Caco-2 (cell line): ENCODE measurements around the gene PROZ. TPM values are rescaled to one million over a fixed set of nuclear protein-coding genes. Genes with fewer than 3 reads are reported as not detected.

Source experiments
- BruUV-seq: library from RNA; stranded (reverse); fragments of 400-500 nt; replicated peaks from 2 replicates; lab custom pipeline; 2021; lab: Mats Ljungman, UMichigan
- CTCF ChIA-PET: fragments of 300-600 bp; sonication (Branson Sonifier 250); formaldehyde crosslinking; loops from one replicate; lab custom pipeline; 2022; ENCODE audit warnings: antibody characterized with exemption; lab: Charles Lee
- POLR2A ChIA-PET: fragments of 300-600 bp; sonication (Branson Sonifier 250); formaldehyde crosslinking; loops from one replicate; lab custom pipeline; 2022; ENCODE audit warnings: antibody characterized with exemption; lab: Charles Lee
- DNase-seq, 2 experiments: peaks; one replicate each; pipeline versions ENCODE4 v3.0.0 to v3.0.0-alpha.2; 2020 to 2022
- H3K27me3 ChIP-seq: replicated peaks from 2 replicates; pipeline ENCODE4 v1.6.0; 2011; ENCODE audit warnings: low read length; ENCODE audit not compliant: control insufficient read depth, insufficient read depth
- H3K36me3 ChIP-seq: 2 replicates; pipeline ENCODE4 v1.5.1; 2011; ENCODE audit warnings: low read length; ENCODE audit not compliant: control insufficient read depth, insufficient read depth
- H3K4me1 ChIP-seq: fragments of 250-450 bp; sonication (Bioruptor Pico); 2 replicates; pipeline ENCODE4 v1.5.1; 2020; ENCODE audit warnings: mild to moderate bottlenecking
- H3K4me3 ChIP-seq: 2 replicates; pipeline ENCODE4 v1.5.1; 2011; ENCODE audit warnings: low read depth, mild to moderate bottlenecking, control low read depth, low read length
- H3K9me3 ChIP-seq: fragments of 250-450 bp; sonication (Bioruptor Pico); 2 replicates; pipeline ENCODE4 v1.5.1; 2020; ENCODE audit warnings: mild to moderate bottlenecking, moderate library complexity
- H3K27ac Mint-ChIP-seq: one replicate; pipeline ENCODE4 v1.8.0; 2022; ENCODE audit warnings: mixed read lengths; ENCODE audit not compliant: unreplicated experiment
- H3K27me3 Mint-ChIP-seq: one replicate; pipeline ENCODE4 v1.8.0; 2022; ENCODE audit warnings: mixed read lengths; ENCODE audit not compliant: insufficient read depth, unreplicated experiment
- H3K36me3 Mint-ChIP-seq: one replicate; pipeline ENCODE4 v1.8.0; 2022; ENCODE audit warnings: mild to moderate bottlenecking, mixed read lengths; ENCODE audit not compliant: insufficient read depth, unreplicated experiment
- H3K4me1 Mint-ChIP-seq: one replicate; pipeline ENCODE4 v1.8.0; 2022; ENCODE audit warnings: low read depth, mixed read lengths; ENCODE audit not compliant: unreplicated experiment
- H3K4me3 Mint-ChIP-seq: one replicate; pipeline ENCODE4 v1.8.0; 2022; ENCODE audit warnings: mild to moderate bottlenecking, moderate library complexity, mixed read lengths; ENCODE audit not compliant: unreplicated experiment
- H3K9me3 Mint-ChIP-seq: one replicate; pipeline ENCODE4 v1.8.0; 2022; ENCODE audit warnings: mixed read lengths; ENCODE audit not compliant: unreplicated experiment
- intact Hi-C: fragments of 100-400 bp; cut with micrococcal nuclease; formaldehyde crosslinking; loops from one replicate; pipeline ENCODE4 v1.10.0; 2022; ENCODE audit not compliant: unreplicated experiment
- total RNA-seq: library from RNA; stranded (reverse); gene quantifications from 2 replicates; pipeline ENCODE4 v1.2.3, GENCODE V29; 2022
- TF ChIP-seq, protein P1 (sequence below), 2 experiments: fragments of 200-600 bp in 1 of 2; IDR thresholded peaks; 1 replicate in 1 of 2; 2 replicates in 1 of 2; pipeline versions ENCODE4 v1.5.1 to v1.8.0; 2011 to 2022; ENCODE audit warnings: antibody characterized with exemption in 1 of 2, control low read depth in 1 of 2, inconsistent platforms in 1 of 2, low read depth in 1 of 2, low read length in 1 of 2, mild to moderate bottlenecking in 1 of 2, moderate library complexity in 1 of 2; ENCODE audit not compliant: insufficient read depth in 1 of 2, severe bottlenecking in 1 of 2, unreplicated experiment in 1 of 2

PROZ gene
- total RNA-seq, 1 experiment from 2014 or later: not detected

DNA sequence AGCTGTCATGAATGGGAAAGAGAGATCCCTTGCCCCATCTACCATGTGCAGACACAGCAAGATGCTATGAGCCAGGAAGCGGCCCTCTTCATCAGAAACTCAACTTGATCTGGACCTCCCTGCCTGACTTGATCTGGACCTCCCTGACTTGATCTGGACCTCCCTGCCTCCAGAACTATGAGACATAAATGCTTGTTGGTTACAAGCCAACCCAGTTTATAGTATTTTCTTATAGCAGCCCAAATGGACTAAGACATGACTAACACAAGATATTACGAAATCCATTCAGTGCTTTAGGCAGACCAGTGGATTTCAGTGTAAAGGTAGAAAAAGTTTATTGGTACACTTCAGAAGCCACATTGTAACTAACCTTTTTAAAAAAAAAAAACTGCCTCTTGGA lies 34.5 kb downstream of the PROZ start:
- Mint-ChIP-seq H3K27me3 (no peaks in the 10 kb centered on the region), H3K4me3 (no peak overlapping the region), H3K4me1 (peaks cover 1% of the 10 kb centered on the region), H3K36me3 (peaks cover 85% of the 10 kb centered on the region), H3K27ac (no peak overlapping the region), H3K9me3 (peaks cover 8% of the 10 kb centered on the region)
- no TSS peak for BruUV-seq
- POLR2A ChIA-PET: no interaction called here
- no peak for DNase-seq
- TF ChIP-seq, protein P1, sequence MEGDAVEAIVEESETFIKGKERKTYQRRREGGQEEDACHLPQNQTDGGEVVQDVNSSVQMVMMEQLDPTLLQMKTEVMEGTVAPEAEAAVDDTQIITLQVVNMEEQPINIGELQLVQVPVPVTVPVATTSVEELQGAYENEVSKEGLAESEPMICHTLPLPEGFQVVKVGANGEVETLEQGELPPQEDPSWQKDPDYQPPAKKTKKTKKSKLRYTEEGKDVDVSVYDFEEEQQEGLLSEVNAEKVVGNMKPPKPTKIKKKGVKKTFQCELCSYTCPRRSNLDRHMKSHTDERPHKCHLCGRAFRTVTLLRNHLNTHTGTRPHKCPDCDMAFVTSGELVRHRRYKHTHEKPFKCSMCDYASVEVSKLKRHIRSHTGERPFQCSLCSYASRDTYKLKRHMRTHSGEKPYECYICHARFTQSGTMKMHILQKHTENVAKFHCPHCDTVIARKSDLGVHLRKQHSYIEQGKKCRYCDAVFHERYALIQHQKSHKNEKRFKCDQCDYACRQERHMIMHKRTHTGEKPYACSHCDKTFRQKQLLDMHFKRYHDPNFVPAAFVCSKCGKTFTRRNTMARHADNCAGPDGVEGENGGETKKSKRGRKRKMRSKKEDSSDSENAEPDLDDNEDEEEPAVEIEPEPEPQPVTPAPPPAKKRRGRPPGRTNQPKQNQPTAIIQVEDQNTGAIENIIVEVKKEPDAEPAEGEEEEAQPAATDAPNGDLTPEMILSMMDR (IDR thresholded peaks at IDR 0.05; ENCODE audit: insufficient read depth in 1 of 2, low read depth in 1 of 2, low read length in 1 of 2, severe bottlenecking in 1 of 2, unreplicated experiment in 1 of 2): no peak
- no peaks in the 10 kb centered on the region for H3K9me3 ChIP-seq
- no peaks in the 10 kb centered on the region for H3K4me1 ChIP-seq
- no peak overlapping the region for H3K4me3 ChIP-seq
- CTCF ChIA-PET: no interaction called here
- H3K36me3 ChIP-seq: peaks cover 6% of the 10 kb centered on the region
- no peaks in the 10 kb centered on the region for H3K27me3 ChIP-seq
- intact Hi-C loops: no loop called here

DNA sequence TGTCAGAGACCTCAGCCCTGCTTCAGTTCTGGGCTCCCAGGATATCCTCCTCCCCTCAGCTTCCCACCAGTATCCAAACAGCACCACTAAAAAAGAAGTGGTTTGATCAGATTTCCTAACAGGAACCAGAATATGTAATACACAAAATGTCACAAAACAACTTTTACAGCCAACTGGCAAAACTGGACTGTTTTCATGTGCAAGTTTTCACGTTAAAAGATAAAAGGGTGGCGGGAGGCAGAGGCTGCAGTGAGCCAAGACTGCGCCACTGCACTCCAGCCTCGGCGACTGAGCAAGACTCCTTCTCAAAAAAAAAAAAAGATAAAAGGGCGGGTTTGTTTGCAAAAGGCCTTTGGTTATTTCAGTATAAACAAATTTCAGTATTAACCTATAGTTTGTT lies 36.9 kb downstream of the PROZ start:
- H3K36me3 ChIP-seq: peaks cover 6% of the 10 kb centered on the region
- no peak overlapping the region for H3K4me3 Mint-ChIP-seq
- CTCF ChIA-PET: no interaction called here

DNA sequence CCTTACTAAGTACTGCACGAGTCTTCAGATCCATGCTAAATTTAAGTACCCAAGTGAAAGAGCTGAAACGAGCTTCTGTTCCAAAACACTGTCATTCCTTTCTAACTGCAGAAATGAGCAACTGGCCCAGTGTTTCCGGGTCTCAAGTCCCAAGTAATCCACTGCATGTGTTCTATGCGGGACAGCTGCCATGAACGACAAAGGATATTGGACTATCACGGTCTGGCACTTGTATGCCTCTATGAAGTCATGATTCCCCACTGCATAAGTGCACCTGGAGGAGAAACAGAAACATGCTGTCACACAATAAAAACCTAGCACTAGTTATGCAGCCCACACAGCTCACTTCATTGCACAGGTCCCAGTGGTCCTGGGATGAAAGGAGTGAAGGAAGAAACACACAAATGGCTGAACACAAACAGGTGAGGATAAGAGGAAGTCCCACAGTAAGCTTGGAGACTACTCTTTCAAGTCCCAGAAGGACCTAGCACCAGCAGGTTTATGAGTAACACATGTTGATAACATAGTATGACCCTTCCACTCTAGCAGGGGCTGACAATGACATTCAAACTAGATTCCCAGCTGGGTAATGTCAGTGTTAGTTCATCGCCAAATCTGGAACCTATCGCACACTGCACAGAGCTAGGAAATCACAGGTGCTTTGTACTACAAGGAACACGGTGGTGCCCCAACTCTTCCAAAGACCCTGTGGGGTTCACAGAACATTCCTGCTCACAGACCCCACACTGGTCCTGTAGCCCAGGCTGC lies 38.7 kb downstream of the PROZ start:
- POLR2A ChIA-PET: interaction anchor here (0.7 kb wide), 1 partner anchor 11 kb away, joined by 3 read pairs; the partner anchor contains the start of gene PCID2

More for the DNA sequence above, 36.9 kb downstream of the PROZ start:
- no peaks in the 10 kb centered on the region for H3K4me1 ChIP-seq
- no peak for DNase-seq
- no peaks in the 10 kb centered on the region for H3K9me3 Mint-ChIP-seq
- H3K27ac Mint-ChIP-seq: no peak overlapping the region
- no peaks in the 10 kb centered on the region for H3K9me3 ChIP-seq
- TF ChIP-seq, protein P1 (IDR thresholded peaks at IDR 0.05; ENCODE audit: insufficient read depth in 1 of 2, low read depth in 1 of 2, low read length in 1 of 2, severe bottlenecking in 1 of 2, unreplicated experiment in 1 of 2): no peak
- no peaks in the 10 kb centered on the region for H3K4me1 Mint-ChIP-seq
- intact Hi-C loops: no loop called here
- POLR2A ChIA-PET: no interaction called here
- BruUV-seq: no TSS peak
- H3K36me3 Mint-ChIP-seq: peaks cover 84% of the 10 kb centered on the region
- no peak overlapping the region for H3K4me3 ChIP-seq
- no peaks in the 10 kb centered on the region for H3K27me3 Mint-ChIP-seq
- no peaks in the 10 kb centered on the region for H3K27me3 ChIP-seq

More for the DNA sequence above, 38.7 kb downstream of the PROZ start:
- Histone ChIP-seq H3K27me3 (no peaks in the 10 kb centered on the region), H3K4me3 (no peak overlapping the region), H3K9me3 (no peaks in the 10 kb centered on the region), H3K4me1 (no peaks in the 10 kb centered on the region), H3K36me3 (peaks cover 6% of the 10 kb centered on the region)
- BruUV-seq: no TSS peak
- Mint-ChIP-seq H3K4me3 (no peak overlapping the region), H3K27me3 (no peaks in the 10 kb centered on the region), H3K27ac (no peak overlapping the region), H3K4me1 (peaks cover 2% of the 10 kb centered on the region), H3K36me3 (peaks cover 82% of the 10 kb centered on the region), H3K9me3 (no peaks in the 10 kb centered on the region)
- TF ChIP-seq, protein P1 (IDR thresholded peaks at IDR 0.05; ENCODE audit: insufficient read depth in 1 of 2, low read depth in 1 of 2, low read length in 1 of 2, severe bottlenecking in 1 of 2, unreplicated experiment in 1 of 2): no peak
- CTCF ChIA-PET: no interaction called here
- intact Hi-C loops: no loop called here
- DNase-seq: no peak
